ENCODE data around the gene PGM2. TPM values are rescaled to one million over a fixed set of nuclear protein-coding genes. Genes with fewer than 3 reads are reported as not detected.

PGM2 gene
- total and polyA plus RNA-seq, 10 of the 15 experiments (the other 5 are each of a cell fraction or from before 2014, with no cell fraction given) = 11.9 to 41.7 (median 37.1) TPM

- TF ChIP-seq ZNF207 (IDR thresholded peaks at IDR 0.05; ENCODE audit: borderline replicate concordance) (peak; percentile 34; the same call in 1 of the 2 replicates), MXI1 (IDR thresholded peaks at IDR 0.05; ENCODE audit: low read depth, low read length) (peak; percentile 81; the same call in 1 of the 2 replicates), ZBTB4 (CRISPR knock-in tag; IDR thresholded peaks at IDR 0.05) (no peak), NR2C1 (IDR thresholded peaks at IDR 0.05) (no peak), CBX3 (IDR thresholded peaks at IDR 0.05; ENCODE audit: borderline replicate concordance, low read depth) (no peak), NR2F1 (conservative IDR thresholded peaks at IDR 0.05) (no peak), PAX5 (IDR thresholded peaks at IDR 0.05; ENCODE audit: borderline replicate concordance, low read depth, low read length) (peak; percentile 40; the same call in 1 of the 2 replicates), BRCA1 (IDR thresholded peaks at IDR 0.05; ENCODE audit: low read depth, low read length) (no peak), IRF3 (IDR thresholded peaks at IDR 0.05) (no peak), MTA2 (IDR thresholded peaks at IDR 0.05; ENCODE audit: low read depth) (peak; percentile 27; the same call in 1 of the 2 replicates), RAD51 (IDR thresholded peaks at IDR 0.05) (no peak), SKIL (IDR thresholded peaks at IDR 0.05; ENCODE audit: low read depth, poor library complexity, severe bottlenecking) (no peak), SUZ12 (IDR thresholded peaks at IDR 0.05; ENCODE audit: unreplicated experiment) (no peak), ATF2 (IDR thresholded peaks at IDR 0.05; ENCODE audit: low read length) (no peak), PKNOX1 (IDR thresholded peaks at IDR 0.05) (no peak; the same call in 1 of the 2 replicates), BACH1 (IDR thresholded peaks at IDR 0.05; ENCODE audit: borderline replicate concordance) (0 out of 2 replicates have a peak, but pooled peaks have one; percentile 63), TAF1 (IDR thresholded peaks at IDR 0.05; ENCODE audit: borderline replicate concordance, low read depth, low read length) (peak; percentile 88; the same call in 1 of the 2 replicates), CEBPB (IDR thresholded peaks at IDR 0.05; ENCODE audit: borderline replicate concordance in 1 of 2, low read depth in 2 of 2, low read length in 2 of 2) (no peak)
- TF ChIP-seq, protein P1, sequence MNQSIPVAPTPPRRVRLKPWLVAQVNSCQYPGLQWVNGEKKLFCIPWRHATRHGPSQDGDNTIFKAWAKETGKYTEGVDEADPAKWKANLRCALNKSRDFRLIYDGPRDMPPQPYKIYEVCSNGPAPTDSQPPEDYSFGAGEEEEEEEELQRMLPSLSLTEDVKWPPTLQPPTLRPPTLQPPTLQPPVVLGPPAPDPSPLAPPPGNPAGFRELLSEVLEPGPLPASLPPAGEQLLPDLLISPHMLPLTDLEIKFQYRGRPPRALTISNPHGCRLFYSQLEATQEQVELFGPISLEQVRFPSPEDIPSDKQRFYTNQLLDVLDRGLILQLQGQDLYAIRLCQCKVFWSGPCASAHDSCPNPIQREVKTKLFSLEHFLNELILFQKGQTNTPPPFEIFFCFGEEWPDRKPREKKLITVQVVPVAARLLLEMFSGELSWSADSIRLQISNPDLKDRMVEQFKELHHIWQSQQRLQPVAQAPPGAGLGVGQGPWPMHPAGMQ (IDR thresholded peaks at IDR 0.05; ENCODE audit: borderline replicate concordance) = no peak
Observed at GRCh38 chr4:37826295-37827029, at the start of gene PGM2 (continued).
